Endothelial cell of umbilical vein (primary cell): ENCODE results near the gene SAA2.

Source experiments
- CTCF ChIP-seq, 2 donors: IDR thresholded peaks; 1 replicate in 1 of 2; 2 replicates in 1 of 2; pipeline ENCODE4 v1.5.1; 2011; ENCODE audit warnings: low read length in 2 of 2, mild to moderate bottlenecking in 2 of 2, moderate library complexity in 2 of 2, control low read depth in 1 of 2, inconsistent platforms in 1 of 2, low read depth in 1 of 2; ENCODE audit not compliant: insufficient read depth in 1 of 2; ENCODE audit errors: extremely low read depth in 1 of 2
- EZH2 ChIP-seq: IDR thresholded peaks from 2 replicates; pipeline ENCODE4 v1.6.1; 2012; ENCODE audit warnings: borderline replicate concordance, low read depth, mild to moderate bottlenecking, moderate library complexity, low read length, inconsistent platforms; ENCODE audit not compliant: severe bottlenecking
- FOS ChIP-seq: IDR thresholded peaks from 2 replicates; pipeline ENCODE4 v1.6.1; 2011; ENCODE audit warnings: mild to moderate bottlenecking, low read length, moderate library complexity, borderline replicate concordance; ENCODE audit not compliant: insufficient read depth
- GATA2 ChIP-seq: IDR thresholded peaks from 2 replicates; pipeline ENCODE4 v1.7.0; 2011; ENCODE audit warnings: low read depth, mild to moderate bottlenecking, moderate library complexity, mixed read lengths, low read length; ENCODE audit not compliant: insufficient read length, insufficient read depth
- JUN ChIP-seq: IDR thresholded peaks from 2 replicates; pipeline ENCODE4 v1.6.1; 2011; ENCODE audit warnings: borderline replicate concordance, low read depth; ENCODE audit not compliant: insufficient read length, insufficient read depth
- MAX ChIP-seq: IDR thresholded peaks from 2 replicates; pipeline ENCODE4 v1.6.1; 2011; ENCODE audit not compliant: insufficient read depth, insufficient read length
- MYC ChIP-seq: IDR thresholded peaks from one replicate; pipeline ENCODE4 v1.6.1; 2011; ENCODE audit warnings: mild to moderate bottlenecking, low read depth, low read length
- POLR2A ChIP-seq: IDR thresholded peaks from 2 replicates; pipeline ENCODE4 v1.6.1; 2012; ENCODE audit warnings: low read depth, mild to moderate bottlenecking, control low read depth, low read length
- POLR2AphosphoS5 ChIP-seq: IDR thresholded peaks from 2 replicates; pipeline ENCODE4 v1.6.1; 2012; ENCODE audit warnings: low read depth, mild to moderate bottlenecking, control low read depth, low read length, moderate library complexity; ENCODE audit not compliant: insufficient read depth

- TF ChIP-seq CTCF (IDR thresholded peaks at IDR 0.05; ENCODE audit: extremely low read depth in 1 of 2, insufficient read depth in 1 of 2, low read depth in 1 of 2, low read length in 2 of 2): no peak
- TF ChIP-seq GATA2: no peak
- TF ChIP-seq POLR2AphosphoS5: no peak
- no peak for TF ChIP-seq FOS
- no peak for TF ChIP-seq MYC
- no peak for TF ChIP-seq POLR2A
- no peak for TF ChIP-seq JUN
- no peak for TF ChIP-seq EZH2
- no peak for TF ChIP-seq MAX
Measured at GRCh38 chr11:18264677-18265555, 16.4 kb upstream of the SAA2 start.
